ENCODE data around the gene TKFC.

The TKFC gene

GRCh38 chr11:61350336-61350735 lies 17.3 kb downstream of the TKFC start:
- H3K4me1 Mint-ChIP-seq: peaks cover 6% of the 10 kb centered on the region
- no peaks in the 10 kb centered on the region for H3K27me3 Mint-ChIP-seq
- H3K36me3 Mint-ChIP-seq: peaks cover 5% of the 10 kb centered on the region
- H3K9me3 Mint-ChIP-seq: no peaks in the 10 kb centered on the region
- H3K27ac Mint-ChIP-seq: no peak overlapping the region
- no peak overlapping the region for H3K4me3 Mint-ChIP-seq

- H3K36me3 Mint-ChIP-seq: peaks cover 5% of the 10 kb centered on the region
- H3K4me1 Mint-ChIP-seq: peaks cover 6% of the 10 kb centered on the region
These were observed 17.8 kb downstream of the TKFC start for GRCh38 chr11:61350803-61351202.

GRCh38 chr11:61352038-61352437 lies 19.0 kb downstream of the TKFC start:
- Mint-ChIP-seq H3K4me3 (no peak overlapping the region), H3K36me3 (peaks cover 5% of the 10 kb centered on the region), H3K27me3 (no peaks in the 10 kb centered on the region), H3K9me3 (no peaks in the 10 kb centered on the region), H3K4me1 (peaks cover 17% of the 10 kb centered on the region), H3K27ac (no peak overlapping the region)

More at GRCh38 chr11:61350803-61351202, 17.8 kb downstream of the TKFC start:
- Mint-ChIP-seq H3K27ac (no peak overlapping the region), H3K9me3 (no peaks in the 10 kb centered on the region), H3K27me3 (no peaks in the 10 kb centered on the region), H3K4me3 (no peak overlapping the region)

- H3K27me3 Mint-ChIP-seq: no peaks in the 10 kb centered on the region
- peaks cover 5% of the 10 kb centered on the region for H3K36me3 Mint-ChIP-seq
- no peak overlapping the region for H3K4me3 Mint-ChIP-seq
These were observed 20.4 kb downstream of the TKFC start for GRCh38 chr11:61353131-61354067.

GRCh38 chr11:61354208-61354607 lies 21.2 kb downstream of the TKFC start:
- H3K4me1 Mint-ChIP-seq: peaks cover 26% of the 10 kb centered on the region
- no peak overlapping the region for H3K27ac Mint-ChIP-seq

More at GRCh38 chr11:61353131-61354067, 20.4 kb downstream of the TKFC start:
- Mint-ChIP-seq H3K9me3 (no peaks in the 10 kb centered on the region), H3K4me1 (peaks cover 26% of the 10 kb centered on the region), H3K27ac (peak overlapping the region; percentile 3)

GRCh38 chr11:61356706-61357105 lies 23.7 kb downstream of the TKFC start:
- Mint-ChIP-seq H3K27ac (no peak overlapping the region), H3K36me3 (peaks cover 3% of the 10 kb centered on the region), H3K4me3 (no peak overlapping the region), H3K4me1 (peaks cover 43% of the 10 kb centered on the region), H3K27me3 (no peaks in the 10 kb centered on the region), H3K9me3 (no peaks in the 10 kb centered on the region)

More at GRCh38 chr11:61354208-61354607, 21.2 kb downstream of the TKFC start:
- H3K9me3 Mint-ChIP-seq: no peaks in the 10 kb centered on the region
- no peaks in the 10 kb centered on the region for H3K27me3 Mint-ChIP-seq
- no peak overlapping the region for H3K4me3 Mint-ChIP-seq
- peaks cover 5% of the 10 kb centered on the region for H3K36me3 Mint-ChIP-seq

- Mint-ChIP-seq H3K4me1 (peaks cover 46% of the 10 kb centered on the region), H3K27me3 (no peaks in the 10 kb centered on the region), H3K9me3 (no peaks in the 10 kb centered on the region), H3K36me3 (peaks cover 5% of the 10 kb centered on the region), H3K4me3 (no peak overlapping the region), H3K27ac (no peak overlapping the region)
These were observed 24.3 kb downstream of the TKFC start for GRCh38 chr11:61357233-61357893.

GRCh38 chr11:61357894-61358239 lies 24.8 kb downstream of the TKFC start:
- no peak overlapping the region for H3K27ac Mint-ChIP-seq

GRCh38 chr11:61358566-61358965 lies 25.5 kb downstream of the TKFC start:
- Mint-ChIP-seq H3K4me1 (peaks cover 53% of the 10 kb centered on the region), H3K9me3 (no peaks in the 10 kb centered on the region), H3K27me3 (no peaks in the 10 kb centered on the region), H3K27ac (no peak overlapping the region), H3K4me3 (no peak overlapping the region), H3K36me3 (peaks cover 7% of the 10 kb centered on the region)

More at GRCh38 chr11:61357894-61358239, 24.8 kb downstream of the TKFC start:
- H3K4me3 Mint-ChIP-seq: no peak overlapping the region
- H3K4me1 Mint-ChIP-seq: peaks cover 51% of the 10 kb centered on the region
- H3K27me3 Mint-ChIP-seq: no peaks in the 10 kb centered on the region
- peaks cover 7% of the 10 kb centered on the region for H3K36me3 Mint-ChIP-seq
- no peaks in the 10 kb centered on the region for H3K9me3 Mint-ChIP-seq

GRCh38 chr11:61359516-61359915 lies 26.5 kb downstream of the TKFC start:
- H3K4me3 Mint-ChIP-seq: no peak overlapping the region
- H3K9me3 Mint-ChIP-seq: no peaks in the 10 kb centered on the region
- H3K27me3 Mint-ChIP-seq: no peaks in the 10 kb centered on the region
- H3K36me3 Mint-ChIP-seq: peaks cover 5% of the 10 kb centered on the region
- peaks cover 56% of the 10 kb centered on the region for H3K4me1 Mint-ChIP-seq
- no peak overlapping the region for H3K27ac Mint-ChIP-seq

- Mint-ChIP-seq H3K9me3 (no peaks in the 10 kb centered on the region), H3K27me3 (no peaks in the 10 kb centered on the region), H3K4me3 (peak overlapping the region; percentile 100), H3K4me1 (peaks cover 52% of the 10 kb centered on the region), H3K27ac (peak overlapping the region; percentile 99), H3K36me3 (peaks cover 5% of the 10 kb centered on the region)
These were observed 28.3 kb downstream of the TKFC start for GRCh38 chr11:61361237-61361740.

GRCh38 chr11:61361741-61362541 lies 28.9 kb downstream of the TKFC start, which contains the start of the genes CYB561A3 and TMEM138:
Gene CYB561A3 (minus strand): TSS chr11:61361882. CDS start chr11:61356713, 5,169 bp downstream.
Gene TMEM138 (plus strand): TSS chr11:61362374. CDS start chr11:61364391, 2,017 bp downstream.
- H3K27me3 Mint-ChIP-seq: no peaks in the 10 kb centered on the region
- peaks cover 46% of the 10 kb centered on the region for H3K4me1 Mint-ChIP-seq
- peak within 1 kb of the TSS; percentile 99 for H3K27ac Mint-ChIP-seq
- H3K36me3 Mint-ChIP-seq: peaks cover 5% of the 10 kb centered on the region
- no peaks in the 10 kb centered on the region for H3K9me3 Mint-ChIP-seq
- peak within 1 kb of the TSS; percentile 100 for H3K4me3 Mint-ChIP-seq

- Mint-ChIP-seq H3K4me1 (peaks cover 41% of the 10 kb centered on the region), H3K4me3 (peak overlapping the region; percentile 100), H3K36me3 (peaks cover 5% of the 10 kb centered on the region), H3K27me3 (no peaks in the 10 kb centered on the region), H3K9me3 (no peaks in the 10 kb centered on the region), H3K27ac (peak overlapping the region; percentile 99)
These were observed 29.5 kb downstream of the TKFC start for GRCh38 chr11:61362542-61362875.

- H3K4me1 Mint-ChIP-seq: peaks cover 36% of the 10 kb centered on the region
- peaks cover 5% of the 10 kb centered on the region for H3K36me3 Mint-ChIP-seq
- peak overlapping the region; percentile 100 for H3K4me3 Mint-ChIP-seq
- no peaks in the 10 kb centered on the region for H3K9me3 Mint-ChIP-seq
- H3K27me3 Mint-ChIP-seq: no peaks in the 10 kb centered on the region
- H3K27ac Mint-ChIP-seq: peak overlapping the region; percentile 37
These were observed 31.1 kb downstream of the TKFC start for GRCh38 chr11:61364012-61364675.

GRCh38 chr11:61367406-61367805 lies 34.4 kb downstream of the TKFC start:
- Mint-ChIP-seq H3K9me3 (no peaks in the 10 kb centered on the region), H3K27me3 (no peaks in the 10 kb centered on the region), H3K4me3 (no peak overlapping the region), H3K27ac (no peak overlapping the region), H3K36me3 (peaks cover 6% of the 10 kb centered on the region), H3K4me1 (peaks cover 15% of the 10 kb centered on the region)
